Measurements from ENCODE around the gene NCOR1.
"Not testable (repeated sequence)": the region's sequence is repeated elsewhere in the genome, so short reads cannot be mapped to it uniquely, and the experiment has no call there.

NCOR1 gene

GRCh38 chr17:16091773-16092172 is 123.6 kb downstream of the NCOR1 start:
- DNase-seq (ENCODE audit: low read depth): no peak

GRCh38 chr17:16086957-16087356 is 128.4 kb downstream of the NCOR1 start:
- no peak for DNase-seq (ENCODE audit: low read depth)

- no peak for DNase-seq (ENCODE audit: low read depth)
Observed at GRCh38 chr17:16085066-16085699, 130.2 kb downstream of the NCOR1 start.

GRCh38 chr17:16083223-16083622 is 132.1 kb downstream of the NCOR1 start:
- no peak for DNase-seq (ENCODE audit: low read depth)

GRCh38 chr17:16081507-16082087 is 133.7 kb downstream of the NCOR1 start:
- DNase-seq (ENCODE audit: low read depth): no peak

GRCh38 chr17:16080366-16080765 is 135.0 kb downstream of the NCOR1 start:
- no peak for DNase-seq (ENCODE audit: low read depth)

GRCh38 chr17:16075949-16076348 is 139.4 kb downstream of the NCOR1 start:
- no peak for DNase-seq (ENCODE audit: low read depth)

- no peak for DNase-seq (ENCODE audit: low read depth)
Observed at GRCh38 chr17:16074423-16074822, 140.9 kb downstream of the NCOR1 start.

GRCh38 chr17:16073845-16074244 is 141.5 kb downstream of the NCOR1 start:
- no peak for DNase-seq (ENCODE audit: low read depth)

GRCh38 chr17:16072031-16072430 is 143.3 kb downstream of the NCOR1 start:
- DNase-seq (ENCODE audit: low read depth): no peak

GRCh38 chr17:16068323-16068722 is 147.0 kb downstream of the NCOR1 start:
- DNase-seq (ENCODE audit: low read depth): no peak

GRCh38 chr17:16066125-16066524 is 149.2 kb downstream of the NCOR1 start:
- no peak for DNase-seq (ENCODE audit: low read depth)

- no peak for DNase-seq (ENCODE audit: low read depth)
Observed at GRCh38 chr17:16061631-16062030, 153.7 kb downstream of the NCOR1 start.

GRCh38 chr17:16055139-16055538 is 160.2 kb downstream of the NCOR1 start:
- not testable (repeated sequence) for DNase-seq (ENCODE audit: low read depth)

- DNase-seq (ENCODE audit: low read depth): no peak
Observed at GRCh38 chr17:16052486-16052885, 162.8 kb downstream of the NCOR1 start.

GRCh38 chr17:16050844-16051243 is 164.5 kb downstream of the NCOR1 start:
- no peak for DNase-seq (ENCODE audit: low read depth)

- DNase-seq (ENCODE audit: low read depth): no peak
Observed at GRCh38 chr17:16048811-16049449, 166.4 kb downstream of the NCOR1 start.

GRCh38 chr17:16046966-16047365 is 168.4 kb downstream of the NCOR1 start:
- no peak for DNase-seq (ENCODE audit: low read depth)

GRCh38 chr17:16044487-16044886 is 170.8 kb downstream of the NCOR1 start:
- DNase-seq (ENCODE audit: low read depth): no peak

- DNase-seq (ENCODE audit: low read depth): no peak
Observed at GRCh38 chr17:16040710-16041251, 174.6 kb downstream of the NCOR1 start.

GRCh38 chr17:16037636-16038035 is 177.7 kb downstream of the NCOR1 start:
- no peak for DNase-seq (ENCODE audit: low read depth)

- DNase-seq (ENCODE audit: low read depth): no peak
Observed at GRCh38 chr17:16036261-16036660, 179.1 kb downstream of the NCOR1 start.

- no peak for DNase-seq (ENCODE audit: low read depth)
Observed at GRCh38 chr17:16033729-16034349, 181.5 kb downstream of the NCOR1 start.

Measured in activated T-helper 9 cell treated with anti-CD3 and anti-CD28 coated beads, Interleukin-2, amount 50 U/mL, for 16 hours (primary cell).